HG03045 (cell line): ENCODE data around the gene GEMIN5.

Source experiments
- ATAC-seq: cut with Tn5 transposase; IDR thresholded peaks from one replicate; pipeline ENCODE4 v1.9.1; 2021; ENCODE audit warnings: mild to moderate bottlenecking, moderate library complexity; ENCODE audit not compliant: unreplicated experiment

GEMIN5 gene

GRCh38 chr5:154857530-154858296 lies 80.3 kb downstream of the GEMIN5 start:
- peak; percentile 68 for ATAC-seq

- no peak for ATAC-seq
These were observed 86.7 kb downstream of the GEMIN5 start for GRCh38 chr5:154851351-154851750.

DNA sequence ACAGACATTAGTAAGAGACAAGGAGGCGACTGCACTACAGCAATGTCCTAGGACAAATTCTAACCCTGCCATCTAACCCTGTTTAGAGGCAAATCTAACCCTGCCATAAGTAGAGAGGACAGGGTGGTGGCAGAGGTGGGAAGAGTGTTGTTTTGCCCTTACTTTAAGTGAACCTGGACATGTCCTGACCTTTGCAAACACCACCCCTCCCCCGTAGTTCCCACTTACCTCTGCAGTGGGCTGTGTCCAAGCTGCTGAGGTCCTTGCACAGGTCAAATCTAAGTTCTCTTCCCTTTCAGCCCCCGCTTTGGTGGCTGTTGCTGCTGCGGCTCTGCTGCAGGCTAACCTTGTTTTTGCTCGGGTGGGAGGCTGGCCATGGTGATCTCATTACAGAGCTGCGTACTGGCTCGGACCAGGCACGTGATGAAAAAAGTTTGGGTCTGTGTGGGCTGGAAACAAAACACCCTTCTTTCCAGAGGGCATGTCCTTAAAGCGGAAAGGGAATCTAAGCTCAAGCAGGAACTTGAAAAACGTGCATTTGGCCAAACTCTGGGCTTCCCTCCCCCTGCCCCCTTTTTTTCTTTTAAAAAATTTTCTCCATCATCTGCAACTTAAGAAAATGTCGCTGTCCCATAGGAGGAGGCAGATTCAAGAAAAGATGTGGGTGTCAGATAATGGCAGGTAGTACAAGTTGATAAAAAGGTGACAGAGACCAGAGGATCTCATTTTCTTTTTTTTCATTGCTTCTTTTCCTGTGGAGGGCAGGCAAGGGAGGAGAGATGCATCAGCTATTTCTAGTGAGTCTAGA lies 87.6 kb downstream of the GEMIN5 start, which contains the start of gene FAXDC2:
Gene FAXDC2 (minus strand): TSS at position 349 of the 808 bp plus-strand sequence. CDS start 12,425 bp downstream, outside the sequence.
- no peak for ATAC-seq

DNA sequence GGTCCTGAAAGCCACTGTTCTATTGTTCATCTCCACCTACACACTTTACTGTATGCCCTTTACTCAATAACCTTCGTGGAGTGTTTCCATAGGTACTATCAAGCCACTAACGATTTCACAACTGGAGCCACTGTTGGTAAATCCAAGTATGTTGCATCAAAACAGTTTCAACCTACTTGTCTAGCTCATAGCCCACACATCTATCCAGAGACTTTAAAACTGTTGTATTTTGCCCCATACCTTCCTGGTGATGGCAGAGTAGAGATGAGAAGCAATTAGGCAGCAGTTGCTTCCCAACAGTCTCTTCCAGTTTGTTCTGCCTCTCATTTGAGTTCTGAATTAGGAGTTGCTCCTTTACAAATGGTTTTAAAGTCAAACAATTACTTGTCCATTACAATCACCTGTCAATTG lies 88.2 kb downstream of the GEMIN5 start:
- ATAC-seq, result no peak

- no peak for ATAC-seq
These were observed 88.7 kb downstream of the GEMIN5 start for GRCh38 chr5:154849264-154849785.

- ATAC-seq, result no peak
These were observed 93.2 kb downstream of the GEMIN5 start for GRCh38 chr5:154844809-154845208.

DNA sequence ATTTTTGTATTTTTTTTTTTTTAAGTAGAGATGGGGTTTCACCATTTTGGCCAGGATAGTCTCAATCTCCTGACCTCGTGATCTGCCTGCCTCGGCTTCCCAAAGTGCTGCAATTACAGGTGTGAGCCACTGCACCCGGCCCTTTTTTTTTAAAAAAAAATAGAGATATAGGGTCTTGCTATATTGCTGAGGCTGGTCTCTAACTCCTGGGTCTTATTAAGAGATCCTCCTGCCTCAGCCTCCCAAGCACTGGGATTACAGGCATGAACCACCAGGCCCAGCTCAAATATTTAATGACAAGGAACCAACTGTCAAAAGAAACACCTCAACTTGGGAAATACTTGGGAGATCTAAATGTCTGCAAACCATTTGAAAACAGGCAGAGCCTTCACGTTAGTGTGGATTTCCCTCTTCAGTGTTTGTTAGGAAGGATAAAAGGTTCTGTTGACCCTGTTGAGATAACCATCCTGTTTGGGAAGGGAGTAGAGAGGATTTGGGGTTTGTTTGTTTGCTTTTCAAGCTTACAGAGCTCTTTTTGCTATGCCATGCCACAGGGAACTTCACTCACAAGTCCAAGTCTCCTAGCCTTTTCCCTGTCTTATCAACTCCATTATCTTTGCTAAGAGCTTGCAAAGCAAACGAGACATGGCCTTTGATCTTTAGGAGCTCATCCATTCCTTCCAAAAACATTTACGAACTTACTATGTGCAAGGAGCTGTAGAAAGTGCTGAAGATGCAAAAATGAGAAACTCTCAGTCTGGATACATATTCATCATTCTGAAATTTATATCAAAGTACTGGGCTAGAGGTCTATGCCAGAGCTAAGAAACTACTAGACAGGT lies 95.1 kb downstream of the GEMIN5 start:
- ATAC-seq, result no peak

DNA sequence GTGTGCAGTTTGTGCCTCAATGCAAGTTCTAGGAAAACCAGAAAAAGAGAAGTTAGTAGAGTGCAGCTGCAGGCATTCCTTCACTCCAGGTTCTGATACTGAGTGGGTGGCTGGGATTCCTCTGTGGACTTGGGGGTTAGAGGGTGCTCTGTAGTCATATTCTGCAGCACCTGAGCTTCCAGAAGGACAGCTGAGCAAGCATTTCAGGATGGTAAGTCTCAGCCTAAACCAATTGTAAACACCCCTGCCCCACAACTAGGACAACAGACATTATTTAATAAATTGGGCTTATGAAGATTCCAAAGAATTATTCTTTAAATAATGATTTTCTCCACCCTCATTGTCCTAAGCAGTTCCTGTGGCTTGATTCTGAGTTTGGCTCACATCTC lies 96.7 kb downstream of the GEMIN5 start:
- no peak for ATAC-seq

DNA sequence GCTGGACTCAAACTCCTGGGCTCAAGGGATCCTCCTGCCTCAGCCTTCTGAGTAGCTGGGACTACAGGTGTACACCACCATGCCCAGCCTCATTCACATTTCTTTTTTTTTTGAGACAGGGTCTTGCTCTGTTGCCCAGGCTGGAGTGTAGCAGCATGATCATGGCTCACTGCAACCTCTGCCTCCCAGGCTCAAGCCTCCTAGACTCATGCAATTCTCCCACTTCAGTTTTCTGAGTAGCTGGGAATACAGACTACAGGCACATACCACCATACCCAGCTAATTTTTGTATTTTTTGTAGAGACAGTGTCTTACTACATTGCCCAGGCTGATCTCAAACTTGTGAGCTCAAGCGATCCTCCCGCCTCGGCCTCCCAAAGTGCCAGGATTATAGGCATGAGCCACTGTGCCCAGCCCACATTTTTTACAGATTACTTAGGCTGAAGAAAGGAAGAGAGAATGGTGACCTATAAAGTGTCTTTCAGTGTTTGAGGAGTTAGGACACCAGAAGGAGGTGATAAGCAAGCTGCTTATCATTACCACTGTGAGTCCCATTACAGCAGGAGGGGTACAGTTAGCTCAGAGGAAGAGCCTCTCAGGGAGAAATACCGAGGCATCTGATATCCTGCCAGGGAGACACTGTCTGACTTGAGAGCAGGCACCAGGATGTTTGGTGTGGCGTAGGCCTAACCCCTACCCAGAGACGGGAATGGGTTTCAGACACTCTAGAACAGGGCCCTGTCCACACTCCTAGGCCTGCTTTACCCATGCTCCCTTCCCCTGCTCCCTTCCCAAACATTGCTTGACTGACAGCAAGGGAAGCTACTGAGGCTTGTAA lies 97.4 kb downstream of the GEMIN5 start:
- no peak for ATAC-seq
